Islet precursor cell (in vitro differentiated cells): Measurements from ENCODE around the gene LRRC57.
"Not testable (repeated sequence)": the region's sequence is repeated elsewhere in the genome, so short reads cannot be mapped to it uniquely, and the experiment has no call there.

ENCODE experiments used
- DNase-seq: peaks from one replicate; pipeline ENCODE4 v3.0.0-alpha.2; 2018

The LRRC57 gene

DNA sequence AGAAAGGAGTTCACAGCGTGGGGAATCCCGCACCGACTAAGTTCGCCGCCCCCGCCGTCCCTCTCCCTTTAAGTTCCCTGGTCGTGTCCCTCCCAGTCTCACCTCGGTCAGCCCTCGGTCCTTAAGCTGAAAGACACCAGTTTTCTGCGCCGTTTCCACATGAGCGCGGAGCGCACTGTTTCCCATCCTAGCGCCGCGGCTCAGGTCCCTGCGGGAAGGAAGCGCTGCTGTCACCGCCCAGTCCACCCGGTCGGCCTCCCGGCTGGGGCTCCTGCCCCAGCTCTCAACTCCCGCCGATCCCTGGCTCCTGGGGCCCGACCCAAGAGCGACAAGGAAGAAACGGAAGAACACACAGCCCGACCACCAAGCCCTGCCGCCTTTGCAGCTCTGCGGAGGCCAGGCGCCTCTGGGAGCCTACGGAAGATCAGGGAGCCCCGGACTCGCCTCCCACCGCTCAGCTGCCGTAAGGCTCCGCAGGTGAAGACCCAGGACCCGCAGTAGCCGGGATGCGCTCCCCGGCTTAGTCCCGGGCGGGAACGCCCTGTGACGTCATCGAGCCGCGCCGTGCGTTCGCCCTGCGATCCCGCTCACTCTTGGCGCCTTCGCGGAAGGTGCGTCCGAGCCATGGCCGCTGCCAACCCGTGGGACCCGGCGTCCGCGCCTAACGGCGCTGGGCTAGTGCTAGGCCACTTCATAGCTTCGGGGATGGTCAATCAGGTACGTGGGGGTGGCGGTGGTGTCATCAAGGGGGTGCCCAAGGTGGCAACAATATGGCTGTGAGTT lies at the start of gene LRRC57, which contains the start of gene HAUS2:
Gene LRRC57, minus strand, starts transcription at position 545 of the 783 bp plus-strand sequence. Its CDS starts 359 bp downstream, at position 186.
Gene HAUS2, plus strand, starts transcription at position 590 of the 783 bp plus-strand sequence. Its CDS starts 35 bp downstream, at position 625.
- DNase-seq = peak; percentile 94

DNA sequence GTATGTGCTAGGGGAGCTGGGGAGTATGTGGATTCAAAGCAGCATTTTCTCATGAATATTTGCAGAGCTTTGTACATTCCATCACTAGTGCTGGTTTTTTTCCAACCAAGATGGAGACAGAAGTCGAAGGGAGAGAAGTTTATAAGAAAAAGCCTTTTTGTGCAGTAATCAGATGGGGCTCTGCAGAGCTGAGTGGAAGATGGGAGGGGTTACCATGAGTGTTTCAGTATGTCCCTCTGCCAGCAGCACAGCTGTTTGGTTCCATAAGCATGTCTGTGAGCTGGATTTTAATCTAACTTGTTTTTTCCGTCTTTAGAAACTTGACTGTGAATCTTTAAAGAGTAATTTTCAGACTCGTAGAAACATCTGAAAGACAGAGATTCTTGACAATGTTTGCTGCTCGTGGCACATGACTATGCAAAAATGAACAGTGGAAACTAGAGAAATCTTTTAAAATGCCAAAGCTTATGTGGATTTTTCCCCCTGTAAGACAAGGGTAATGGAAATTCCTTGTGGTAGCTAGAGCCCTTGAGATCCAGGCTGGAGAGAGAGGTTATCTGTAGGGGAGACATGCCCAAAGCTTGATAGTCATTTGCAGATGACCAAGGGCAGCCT lies 47.1 kb upstream of the LRRC57 start:
- DNase-seq = no peak

DNA sequence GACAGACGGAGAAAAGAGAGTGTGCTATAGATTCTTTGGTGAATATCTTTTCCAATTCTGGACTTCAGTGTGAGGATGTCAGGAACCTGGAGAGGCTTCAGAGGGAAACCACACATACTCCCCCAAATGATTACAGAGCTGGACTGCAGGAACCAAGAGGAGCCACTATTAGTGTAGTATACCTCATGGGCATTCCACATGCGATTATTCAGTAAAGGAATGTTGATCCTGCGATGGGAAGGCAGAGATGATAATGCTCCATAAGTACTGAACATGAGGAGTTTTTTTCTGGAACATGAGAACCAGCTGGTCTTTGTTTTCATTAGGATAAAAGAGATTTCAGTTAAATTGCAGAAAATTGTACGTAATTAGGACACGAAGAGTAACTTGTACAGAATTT lies 45.5 kb upstream of the LRRC57 start:
- DNase-seq = no peak

DNA sequence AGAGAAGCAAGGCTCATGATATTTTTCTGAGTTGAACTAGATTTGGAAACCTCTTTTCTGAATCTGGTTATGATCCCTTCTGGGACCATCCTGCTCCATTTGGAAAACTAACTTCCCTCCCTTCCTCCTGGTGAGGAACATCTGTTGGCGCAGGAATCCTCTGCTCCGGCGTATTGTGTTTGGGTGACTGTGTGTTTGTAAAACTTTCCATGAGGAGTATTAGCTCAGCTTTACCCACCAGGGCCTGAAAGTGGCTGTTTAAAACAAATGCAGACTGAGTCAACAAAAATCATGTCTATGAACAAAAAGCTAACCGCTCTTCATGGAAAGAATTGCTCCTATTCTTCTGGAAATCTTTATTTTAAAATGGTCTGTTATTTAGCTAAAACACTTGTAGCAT lies 44.5 kb upstream of the LRRC57 start:
- no peak for DNase-seq

DNA sequence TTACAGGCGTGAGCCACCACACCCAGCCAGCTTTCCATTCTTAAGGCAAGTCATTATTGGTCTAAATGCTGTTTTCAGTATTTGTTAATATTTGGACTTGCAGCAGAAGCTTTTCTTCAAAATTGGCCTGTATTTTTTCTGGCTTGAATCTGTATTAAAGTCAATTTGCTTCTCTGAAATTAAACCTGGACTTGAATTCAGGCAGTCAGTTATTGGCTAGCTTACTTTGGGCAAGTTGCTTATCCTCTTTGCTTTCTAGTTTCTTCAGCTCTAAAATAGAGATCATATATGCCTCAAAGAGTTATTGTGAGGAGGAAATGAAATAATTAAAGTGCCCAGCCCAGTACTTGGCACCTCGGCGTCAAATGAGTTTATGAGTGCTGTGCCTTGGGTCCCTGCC lies 44.1 kb upstream of the LRRC57 start:
- DNase-seq = no peak

DNA sequence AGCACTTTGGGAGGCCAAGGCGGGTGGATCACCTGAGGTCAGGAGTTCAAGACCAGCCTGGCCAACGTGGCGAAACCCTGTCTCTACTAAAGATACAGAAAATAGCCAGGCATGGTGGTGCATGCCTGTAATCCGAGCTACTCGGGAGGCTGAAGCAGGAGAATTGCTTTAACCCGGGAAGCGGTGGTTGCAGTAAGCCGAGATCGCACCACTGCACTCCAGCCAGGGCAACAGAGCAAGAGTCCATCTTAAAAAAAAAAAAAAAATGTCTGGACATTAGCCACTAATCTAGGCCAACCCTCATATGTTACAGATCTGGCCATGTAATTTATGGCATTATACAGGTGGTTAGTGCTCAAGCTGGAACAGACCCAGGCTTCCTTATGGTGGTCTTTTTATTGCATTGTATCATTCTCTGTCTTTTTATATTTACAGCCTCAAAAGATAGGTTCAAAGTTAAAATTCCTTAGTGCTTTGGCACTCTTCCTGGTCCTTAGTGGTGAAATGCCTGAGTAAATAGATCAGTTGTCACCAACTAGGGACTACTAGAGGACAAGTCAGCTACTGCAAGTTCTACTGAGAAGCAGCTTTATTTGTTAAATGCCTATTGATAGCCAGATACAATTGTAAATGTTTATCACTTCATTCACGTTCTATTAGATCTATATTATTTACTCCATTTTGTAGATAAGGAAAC lies 42.8 kb upstream of the LRRC57 start:
- DNase-seq = peak; percentile 20

DNA sequence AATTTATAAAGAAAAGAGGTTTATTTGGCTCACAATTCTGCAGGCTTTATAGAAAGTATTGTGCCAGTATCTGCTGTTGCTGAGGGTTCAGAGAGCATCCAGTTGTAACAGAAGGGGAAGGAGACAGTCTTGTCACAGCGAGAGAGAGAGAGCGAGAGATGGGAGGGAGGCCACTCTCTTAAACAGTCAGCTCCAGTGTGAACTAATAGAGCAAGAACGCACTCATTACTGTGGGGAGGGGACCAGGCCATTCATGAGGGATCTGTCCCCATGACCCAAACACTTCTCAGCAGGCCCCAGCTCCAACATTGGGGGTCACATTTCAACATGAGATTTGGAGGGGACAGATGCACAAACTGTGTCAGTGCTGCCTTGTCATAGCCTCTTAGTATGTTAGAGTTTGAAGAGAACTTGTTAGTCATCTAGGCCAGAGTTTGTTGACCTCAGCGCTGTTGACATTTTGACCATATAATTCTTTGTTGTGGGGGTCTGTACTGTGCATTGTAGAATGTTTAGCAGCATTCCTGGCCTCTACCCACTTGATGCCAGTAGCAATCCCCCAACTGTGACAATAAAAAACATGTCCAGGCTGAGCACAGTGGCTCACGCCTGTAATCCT lies 42.1 kb upstream of the LRRC57 start:
- DNase-seq = peak; percentile 41

DNA sequence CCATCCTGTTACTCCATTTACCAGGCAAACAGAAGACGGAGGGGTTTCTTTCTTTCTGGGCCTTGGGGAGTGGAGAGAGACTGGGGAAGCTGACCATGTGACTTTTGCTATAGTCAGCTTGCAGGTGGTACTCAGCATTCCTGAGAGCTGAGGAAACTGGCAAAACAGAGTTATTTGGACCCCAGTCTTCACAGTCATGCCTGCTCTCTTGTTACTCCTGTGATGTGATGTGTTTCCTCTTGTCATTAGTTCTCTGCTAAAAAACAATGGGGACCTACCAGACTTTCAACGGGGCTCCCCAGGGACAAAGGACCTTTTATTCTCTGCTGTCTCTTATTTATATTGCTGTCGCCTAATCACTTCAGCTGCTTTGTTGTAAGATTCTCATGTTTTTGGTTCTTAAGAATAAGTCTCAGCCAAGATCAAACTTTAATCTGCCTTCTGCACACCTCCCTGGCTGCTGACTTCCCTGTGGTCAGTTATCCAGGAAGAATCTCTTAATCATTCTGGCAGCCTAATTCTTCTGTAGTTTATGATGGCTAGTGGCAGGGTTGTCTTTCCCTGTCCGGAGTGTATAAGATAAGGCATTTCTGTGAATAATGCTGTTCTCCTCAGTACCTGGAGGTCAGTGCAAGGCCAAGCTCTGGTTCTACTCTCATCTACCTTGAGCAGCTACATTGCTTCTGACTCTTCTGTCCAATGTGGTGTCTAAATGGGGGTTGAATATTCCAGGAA lies 35.6 kb upstream of the LRRC57 start:
- DNase-seq = peak; percentile 57

DNA sequence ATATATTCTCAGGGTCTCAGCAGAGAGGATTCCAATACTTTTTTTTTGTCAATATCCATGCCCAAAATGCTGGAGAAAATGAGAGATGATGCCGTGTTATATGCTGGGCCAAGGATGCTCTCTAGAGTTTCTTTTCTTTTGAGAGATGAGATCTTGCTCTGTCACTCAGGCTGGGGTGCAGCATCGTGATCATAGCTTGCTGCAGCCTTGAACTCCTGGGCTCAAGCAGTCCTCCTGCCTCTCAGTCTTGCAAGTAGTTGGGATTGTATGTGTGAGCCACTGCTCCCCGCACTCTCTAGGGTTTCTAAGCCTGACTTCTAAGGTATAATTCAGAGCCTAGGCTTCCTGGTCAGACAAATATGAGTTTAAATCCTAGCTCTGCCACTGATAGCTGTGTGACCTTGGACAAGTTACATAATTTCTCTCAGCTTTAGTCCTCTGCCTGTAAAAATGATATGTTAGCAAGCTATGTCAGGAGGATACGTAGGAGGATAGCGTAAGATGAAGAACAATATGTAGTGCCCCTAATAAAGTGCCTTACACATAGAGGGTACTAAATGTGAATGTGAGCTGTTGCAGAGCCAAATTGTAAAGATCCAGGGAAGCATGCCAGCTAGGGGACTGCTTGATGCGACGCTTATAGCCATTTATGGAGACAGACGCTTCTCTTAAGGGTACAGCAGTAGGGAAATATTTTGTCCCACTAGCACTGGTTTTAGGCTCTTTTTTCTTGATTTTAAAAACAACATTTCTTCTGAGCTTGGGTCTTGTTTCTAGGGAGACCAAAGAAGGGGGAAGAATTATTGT lies 34.2 kb upstream of the LRRC57 start:
- DNase-seq = peak; percentile 29

DNA sequence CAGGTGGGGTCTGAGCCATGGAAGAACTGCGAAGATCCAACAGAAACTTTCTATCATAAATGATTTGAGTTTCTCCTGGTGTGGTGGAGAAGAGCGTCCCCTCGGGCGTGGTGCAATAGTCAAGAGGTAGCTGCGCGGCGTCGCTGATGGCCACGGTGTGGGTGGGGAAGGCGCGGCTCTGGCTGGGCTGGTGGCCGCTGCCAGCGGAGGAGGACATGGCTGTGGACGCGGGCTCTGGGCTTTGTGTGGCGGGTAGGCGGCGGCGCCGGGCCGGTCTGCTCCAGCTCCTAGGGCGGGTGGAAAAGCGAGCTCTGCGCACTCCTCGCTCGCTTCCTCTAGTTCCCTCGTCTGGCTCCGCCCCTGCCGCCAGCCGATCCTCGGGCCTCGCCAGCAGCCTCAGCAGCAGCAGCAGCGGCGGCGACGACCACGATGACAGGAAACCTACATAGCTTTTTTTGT lies 32.7 kb upstream of the LRRC57 start:
- peak; percentile 94 for DNase-seq

DNA sequence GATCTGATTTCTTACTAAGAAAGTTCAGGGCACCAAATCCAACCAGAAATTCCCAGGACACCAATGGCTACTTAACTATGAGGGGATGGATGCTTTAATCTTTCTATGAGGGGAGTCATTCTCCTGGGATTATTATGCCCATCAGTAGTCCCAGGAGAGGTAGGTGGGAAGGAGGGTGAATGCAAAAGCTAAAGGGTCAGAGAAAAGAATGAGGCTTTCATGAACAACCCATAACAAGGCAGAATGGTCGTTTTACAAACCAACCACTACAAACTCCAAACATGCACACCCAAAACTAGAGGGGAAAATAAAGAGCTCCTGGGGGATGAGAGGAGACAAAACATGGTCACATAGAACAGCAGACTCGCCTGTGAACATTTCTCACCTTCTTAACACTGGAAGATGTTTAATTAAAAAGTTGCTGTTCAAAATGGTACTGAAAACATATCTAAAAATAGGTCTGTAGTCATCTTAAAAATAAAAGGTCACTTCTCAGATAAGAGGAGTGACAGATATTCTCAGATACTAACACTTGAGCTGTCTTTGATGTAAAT lies 30.5 kb upstream of the LRRC57 start:
- DNase-seq = no peak

DNA sequence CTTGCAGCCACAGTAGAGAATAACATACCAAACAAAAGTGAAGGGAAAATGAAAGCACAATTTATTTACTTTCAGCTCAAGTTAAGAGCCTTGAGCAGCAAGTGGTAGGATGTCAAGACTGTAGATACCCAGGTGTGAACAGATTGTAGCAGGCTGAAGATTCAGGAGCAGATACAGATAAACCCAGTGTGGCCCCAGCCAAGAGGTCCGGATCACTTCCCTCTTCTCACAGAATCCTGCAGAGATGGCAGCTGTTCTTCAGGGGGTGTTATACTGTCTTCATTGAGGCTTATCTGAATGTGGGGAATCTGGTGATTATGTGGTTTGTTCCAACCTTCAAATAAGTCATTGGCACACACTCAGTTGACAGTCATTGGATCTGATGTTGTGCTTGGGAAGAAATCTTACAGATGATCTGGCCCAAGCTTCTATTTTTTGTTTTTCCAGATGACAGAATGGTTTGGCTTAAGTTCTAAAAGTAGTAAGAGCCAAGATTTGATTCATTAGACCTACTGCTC lies 29.0 kb upstream of the LRRC57 start:
- DNase-seq = no peak

DNA sequence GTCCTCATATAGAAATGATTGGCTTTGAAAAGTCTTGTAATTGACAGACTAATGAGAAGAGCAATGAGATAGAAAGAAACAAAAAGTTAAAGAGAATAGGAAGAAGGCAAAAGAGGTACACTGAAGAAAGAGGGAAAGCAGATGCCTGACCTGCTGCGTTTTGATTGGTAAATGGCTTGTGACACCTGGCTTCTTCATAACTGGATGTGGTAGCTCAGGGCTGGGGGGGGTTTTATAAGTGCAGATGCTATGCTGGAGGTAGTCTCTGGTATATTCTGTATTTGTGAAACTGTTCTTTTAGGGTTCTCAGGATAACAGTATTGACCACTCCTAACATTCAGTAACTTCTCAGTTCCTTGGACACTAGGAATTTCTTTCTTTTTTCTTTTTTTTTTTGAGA lies 28.2 kb upstream of the LRRC57 start:
- DNase-seq = no peak

DNA sequence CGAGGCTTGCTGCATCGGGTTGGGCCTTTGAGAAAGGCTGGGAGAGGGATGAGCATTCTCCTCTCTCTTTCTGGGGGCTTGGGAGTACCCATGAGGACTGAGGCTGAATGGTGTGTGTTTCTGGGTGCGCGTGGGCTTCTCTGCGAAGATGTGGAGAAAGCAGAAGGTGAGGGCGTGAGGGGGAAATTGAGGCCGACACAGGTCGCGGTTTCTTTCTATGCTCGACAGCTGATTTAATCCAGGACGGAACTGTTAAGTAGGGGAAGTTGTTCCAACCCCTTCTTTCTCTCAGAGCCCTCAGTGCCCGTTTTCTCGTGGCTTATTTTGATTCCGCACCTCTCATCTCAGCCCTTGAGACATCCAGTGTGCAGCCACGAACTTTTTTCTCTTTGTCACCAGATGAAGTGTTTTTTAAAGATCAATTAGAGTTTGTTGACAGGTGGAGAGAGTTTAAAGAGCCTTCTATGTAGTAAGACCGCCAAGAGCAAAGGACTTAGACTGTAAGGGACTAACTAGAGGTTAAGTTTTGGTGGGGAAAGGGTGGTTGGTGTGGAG lies 27.5 kb upstream of the LRRC57 start:
- no peak for DNase-seq

DNA sequence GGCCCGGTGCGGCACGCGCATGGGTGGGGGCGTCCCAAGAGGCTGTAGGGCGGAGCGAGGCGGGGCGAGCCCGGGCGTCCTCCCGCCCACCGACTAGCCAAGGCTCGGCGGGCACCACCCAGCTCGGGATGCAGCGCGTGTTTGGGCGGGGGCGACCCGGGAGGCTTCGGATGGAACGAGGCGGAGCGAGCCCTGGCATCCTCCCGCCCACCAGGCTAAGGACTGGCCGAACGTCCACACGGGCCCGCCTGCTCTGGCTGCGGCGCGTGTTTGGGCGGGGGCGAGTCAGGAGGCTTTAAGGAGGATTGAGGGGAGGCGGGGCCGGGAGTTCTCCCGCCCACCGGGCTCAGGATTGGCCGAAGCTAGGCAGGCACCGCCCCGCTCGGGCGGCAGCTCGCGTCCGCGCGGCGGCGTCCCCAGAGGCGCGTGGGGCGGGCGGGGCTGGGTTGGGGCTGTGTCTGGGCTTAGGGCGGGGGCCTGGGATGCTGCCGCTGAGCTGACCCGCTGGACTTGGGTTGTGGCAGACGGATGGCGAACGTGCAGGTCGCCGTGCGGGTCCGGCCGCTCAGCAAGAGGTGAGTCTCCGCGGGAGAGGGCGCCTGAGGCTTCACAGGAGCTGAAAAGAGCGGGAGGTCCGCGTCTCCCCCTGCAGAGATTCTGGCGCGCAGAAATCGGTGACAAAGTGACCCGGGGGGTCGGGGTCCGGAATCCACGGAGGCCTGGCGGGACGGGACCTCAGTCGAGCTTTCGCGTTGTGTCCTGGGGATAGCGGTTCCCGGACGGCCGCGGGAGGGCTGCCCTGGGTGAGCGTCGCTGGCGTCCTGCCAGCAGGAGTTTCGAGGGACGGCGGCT lies 26.8 kb upstream of the LRRC57 start, which contains the start of gene STARD9:
Gene STARD9, plus strand, starts transcription at position 419 of the 852 bp plus-strand sequence. Its CDS starts 110 bp downstream, at position 529.
- DNase-seq = peak; percentile 99

DNA sequence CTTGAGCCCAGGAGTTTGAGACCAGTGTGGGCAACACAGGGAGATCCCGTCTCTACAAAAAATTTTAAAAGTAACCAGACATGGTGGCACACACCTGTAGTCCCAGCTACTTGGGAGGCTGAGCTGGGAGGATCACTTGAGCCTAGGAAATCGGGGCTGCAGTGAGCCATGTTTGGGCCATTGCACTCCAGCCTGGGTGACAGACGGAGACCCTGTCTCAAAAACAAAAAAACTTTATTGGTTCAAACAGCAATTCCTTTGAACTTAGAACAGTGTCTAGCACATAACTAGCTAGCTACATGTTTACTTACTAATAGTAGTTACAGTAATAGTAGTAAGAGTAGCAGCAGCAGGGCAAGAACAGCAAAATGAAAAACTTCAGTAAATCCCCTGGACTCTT lies 10.1 kb upstream of the LRRC57 start:
- no peak for DNase-seq

DNA sequence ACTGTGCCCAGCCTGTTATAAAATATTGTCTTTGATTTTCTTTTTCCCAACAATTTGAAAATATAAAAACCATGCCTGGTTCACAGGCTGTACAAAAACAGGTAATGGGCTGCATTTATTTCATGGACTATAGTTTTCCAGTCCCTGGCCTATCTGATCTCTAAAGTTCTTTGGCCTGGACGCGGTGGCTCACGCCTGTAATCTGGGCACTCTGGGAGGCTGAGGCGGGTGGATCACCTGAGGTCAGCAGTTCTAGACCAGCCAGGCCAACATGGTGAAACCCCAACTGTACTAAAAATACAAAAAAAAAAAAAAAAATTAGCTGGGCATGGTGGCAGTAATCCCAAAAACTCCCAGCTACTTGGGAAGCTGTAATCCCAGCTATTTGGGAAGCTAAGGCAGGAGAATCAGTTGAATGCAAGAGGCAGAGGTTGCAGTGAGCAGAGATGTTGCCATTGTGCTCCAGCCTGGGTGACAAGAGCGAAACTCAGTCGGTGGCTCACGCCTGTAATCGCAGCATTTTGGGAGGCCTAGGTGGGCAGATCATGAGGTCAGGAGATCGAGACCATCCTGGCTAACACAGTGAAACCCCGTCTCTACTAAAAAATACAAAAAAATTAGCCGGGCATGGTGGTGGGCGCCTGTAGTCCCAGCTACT lies 8.1 kb upstream of the LRRC57 start:
- DNase-seq = not testable (repeated sequence)

DNA sequence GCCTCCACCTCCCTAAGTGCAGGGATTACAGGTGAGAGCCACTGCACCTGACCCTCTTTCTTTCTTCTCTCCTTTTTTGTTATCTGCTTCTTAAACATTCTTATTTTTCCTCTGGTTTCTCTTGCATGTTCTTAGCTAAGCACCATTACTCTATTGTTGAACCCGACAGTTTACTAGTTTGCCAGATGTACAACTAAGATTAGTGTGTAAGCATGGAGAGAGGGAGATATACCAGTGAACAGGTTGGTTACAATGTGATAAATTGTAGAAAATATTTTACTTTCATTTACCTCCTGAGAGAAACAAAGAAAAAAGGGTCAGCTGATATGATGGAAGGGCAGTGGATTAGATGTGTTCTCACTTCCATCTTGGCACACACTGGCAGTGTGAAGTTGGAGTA lies 5.0 kb upstream of the LRRC57 start:
- DNase-seq = no peak
